NCI-H146 (cell line): ENCODE measurements around the gene FH.

Experiments used
- DNase-seq: peaks from one replicate; lab custom pipeline; 2025; lab: John Stamatoyannopoulos, UW

The FH gene

GRCh38 chr1:241459186-241459802 is 60.3 kb downstream of the FH start:
- DNase-seq = peak; percentile 42

- no peak for DNase-seq
These were observed 62.1 kb downstream of the FH start for GRCh38 chr1:241457421-241457820.

GRCh38 chr1:241456743-241457142 is 62.8 kb downstream of the FH start:
- no peak for DNase-seq

DNA sequence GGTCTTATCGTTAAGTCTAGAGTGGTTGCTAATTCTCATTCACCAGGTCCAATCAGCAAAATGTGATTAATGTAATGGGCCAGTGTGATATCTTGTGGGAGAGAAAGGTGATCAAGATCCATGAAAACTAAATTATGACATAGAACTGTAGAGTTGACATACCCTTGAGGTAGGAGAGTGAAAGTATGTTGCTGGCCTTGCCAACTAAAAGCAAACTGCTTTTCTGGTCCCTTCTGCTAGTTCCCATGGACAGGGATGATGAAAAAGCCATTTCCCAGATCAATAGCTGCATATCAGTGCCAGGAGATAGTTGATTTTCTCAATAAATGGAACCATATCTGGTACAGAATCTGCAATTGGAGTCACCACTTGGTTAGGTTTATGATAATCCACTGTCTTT is 65.8 kb downstream of the FH start:
- DNase-seq = no peak

DNA sequence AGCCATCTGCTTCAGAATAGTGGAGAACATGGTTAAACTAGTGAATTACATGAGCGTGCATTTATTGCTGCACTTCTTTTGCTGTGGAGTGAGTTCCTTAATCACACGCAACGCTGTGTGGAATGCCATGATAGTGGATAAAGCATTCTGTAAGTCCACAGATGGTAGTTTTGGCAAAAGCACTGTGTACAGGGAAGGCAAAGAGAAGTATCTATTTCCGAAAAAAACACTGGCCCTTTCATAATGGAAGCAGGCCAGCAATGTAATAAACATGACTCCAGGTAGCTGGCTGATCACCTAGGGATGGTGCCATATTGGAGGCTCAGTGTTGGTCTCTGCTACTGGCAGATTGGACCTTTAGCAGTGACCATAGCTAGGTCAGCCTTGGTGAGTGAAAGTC is 67.6 kb downstream of the FH start:
- DNase-seq = no peak
